Gastroesophageal sphincter (tissue), 3 donors: Measurements from ENCODE around the gene MEGF6.

Source experiments
- POLR2A ChIP-seq, 2 donors: fragments of 450-650 bp; IDR thresholded peaks; one replicate each; pipeline ENCODE4 v1.6.1; 2017; ENCODE audit warnings: antibody characterized with exemption in 2 of 2, mild to moderate bottlenecking in 2 of 2, moderate library complexity in 1 of 2
- TF ChIP-seq, protein P1 (sequence below), 4 experiments: fragments of 200-600 bp in 2 of 4; fragments of 450-650 bp in 2 of 4; sonication (generic) in 1 of 4; IDR thresholded peaks; one replicate each; pipeline ENCODE4 v1.5.1; 2017 to 2019; ENCODE audit warnings: antibody characterized with exemption in 4 of 4, mild to moderate bottlenecking in 2 of 4, moderate library complexity in 2 of 4

DNA sequence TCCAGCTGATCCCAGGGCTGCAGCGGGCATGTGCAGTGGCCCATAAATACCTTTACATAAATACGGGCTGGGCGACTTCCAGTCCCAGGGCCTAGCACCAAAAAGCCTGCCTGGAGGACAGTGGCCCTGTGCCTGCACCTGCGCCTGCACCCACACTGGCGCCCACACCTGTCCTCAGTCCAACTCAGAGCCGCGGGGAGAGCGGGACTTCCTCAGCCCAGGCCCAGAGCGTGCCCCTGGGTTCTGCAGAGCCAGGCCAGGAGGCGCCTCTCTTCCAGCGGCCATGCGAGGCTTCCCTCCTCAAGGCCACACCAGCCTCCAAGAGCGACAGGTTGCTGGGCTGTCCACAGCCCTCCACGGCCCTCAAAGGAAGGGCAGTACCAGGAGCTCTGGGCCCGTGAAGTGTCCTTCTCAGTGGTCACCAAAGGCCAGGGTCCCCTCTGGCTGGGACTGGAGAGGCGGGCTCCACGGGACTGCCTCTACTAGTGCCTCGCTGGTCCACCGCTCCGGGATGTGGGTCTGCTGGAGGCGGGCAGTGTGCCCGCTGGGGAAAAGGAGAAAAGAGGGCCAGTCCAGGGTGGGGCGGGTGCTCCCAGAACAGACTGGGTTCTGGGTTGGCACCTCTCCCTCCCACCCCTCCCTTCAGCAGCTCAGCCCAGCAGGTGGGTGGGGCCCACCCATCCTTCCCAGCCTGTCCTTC is 121.1 kb downstream of the MEGF6 start:
- TF ChIP-seq, protein P1, sequence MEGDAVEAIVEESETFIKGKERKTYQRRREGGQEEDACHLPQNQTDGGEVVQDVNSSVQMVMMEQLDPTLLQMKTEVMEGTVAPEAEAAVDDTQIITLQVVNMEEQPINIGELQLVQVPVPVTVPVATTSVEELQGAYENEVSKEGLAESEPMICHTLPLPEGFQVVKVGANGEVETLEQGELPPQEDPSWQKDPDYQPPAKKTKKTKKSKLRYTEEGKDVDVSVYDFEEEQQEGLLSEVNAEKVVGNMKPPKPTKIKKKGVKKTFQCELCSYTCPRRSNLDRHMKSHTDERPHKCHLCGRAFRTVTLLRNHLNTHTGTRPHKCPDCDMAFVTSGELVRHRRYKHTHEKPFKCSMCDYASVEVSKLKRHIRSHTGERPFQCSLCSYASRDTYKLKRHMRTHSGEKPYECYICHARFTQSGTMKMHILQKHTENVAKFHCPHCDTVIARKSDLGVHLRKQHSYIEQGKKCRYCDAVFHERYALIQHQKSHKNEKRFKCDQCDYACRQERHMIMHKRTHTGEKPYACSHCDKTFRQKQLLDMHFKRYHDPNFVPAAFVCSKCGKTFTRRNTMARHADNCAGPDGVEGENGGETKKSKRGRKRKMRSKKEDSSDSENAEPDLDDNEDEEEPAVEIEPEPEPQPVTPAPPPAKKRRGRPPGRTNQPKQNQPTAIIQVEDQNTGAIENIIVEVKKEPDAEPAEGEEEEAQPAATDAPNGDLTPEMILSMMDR (IDR thresholded peaks at IDR 0.05), result no peak
- TF ChIP-seq POLR2A (IDR thresholded peaks at IDR 0.05), result no peak
